ENCODE results near the gene RCCD1.

The RCCD1 gene

GRCh38 chr15:90931828-90932659 is 22.6 kb upstream of the RCCD1 start, which contains the start of gene HDDC3 (continued):
- TF ChIP-seq ZNF121 (tag by site-specific recombination; IDR thresholded peaks at IDR 0.05) (peak; percentile 54; the same call in 1 of the 2 replicates), ZSCAN5A (tag by site-specific recombination; IDR thresholded peaks at IDR 0.05) (peak; percentile 61; the same call in 1 of the 2 replicates), ZNF280C (tag by site-specific recombination; IDR thresholded peaks at IDR 0.05) (no peak), ZFP37 (tag by site-specific recombination; IDR thresholded peaks at IDR 0.05) (peak; percentile 87), ZNF16 (tag by site-specific recombination; IDR thresholded peaks at IDR 0.05; ENCODE audit: low read depth) (no peak), ZNF510 (tag by site-specific recombination; IDR thresholded peaks at IDR 0.05; ENCODE audit: insufficient replicate concordance) (no peak), REPIN1 (tag by site-specific recombination; IDR thresholded peaks at IDR 0.05; ENCODE audit: low read depth) (0 out of 2 replicates have a peak, but pooled peaks have one; percentile 66), ZNF175 (tag by site-specific recombination; IDR thresholded peaks at IDR 0.05) (no peak), ZBTB10 (tag by site-specific recombination; IDR thresholded peaks at IDR 0.05) (peak; percentile 74), ZNF133 (tag by site-specific recombination; IDR thresholded peaks at IDR 0.05) (no peak), ZNF169 (tag by site-specific recombination; IDR thresholded peaks at IDR 0.05) (no peak), TSHZ1 (tag by site-specific recombination; IDR thresholded peaks at IDR 0.05; ENCODE audit: borderline replicate concordance) (no peak; the same call in 1 of the 2 replicates), IKZF3 (tag by site-specific recombination; IDR thresholded peaks at IDR 0.05) (no peak), ZBTB20 (tag by site-specific recombination; IDR thresholded peaks at IDR 0.05) (peak; percentile 89), ZNF18 (tag by site-specific recombination; IDR thresholded peaks at IDR 0.05) (peak; percentile 45), ZNF24 (tag by site-specific recombination; IDR thresholded peaks at IDR 0.05) (peak; percentile 77; the same call in 1 of the 2 replicates), GLIS2 (tag by site-specific recombination; IDR thresholded peaks at IDR 0.05) (peak; percentile 95), ZNF623 (tag by site-specific recombination; IDR thresholded peaks at IDR 0.05) (no peak), ZNF10 (tag by site-specific recombination; IDR thresholded peaks at IDR 0.05) (peak; percentile 76), ZNF768 (tag by site-specific recombination; IDR thresholded peaks at IDR 0.05) (no peak), ZNF600 (tag by site-specific recombination; IDR thresholded peaks at IDR 0.05) (peak; percentile 100), ZNF776 (tag by site-specific recombination; IDR thresholded peaks at IDR 0.05; ENCODE audit: borderline replicate concordance) (no peak), ZNF302 (tag by site-specific recombination; IDR thresholded peaks at IDR 0.05; ENCODE audit: low read depth) (no peak), YY2 (tag by site-specific recombination; IDR thresholded peaks at IDR 0.05) (no peak; the same call in 1 of the 2 replicates), ZBTB7A (tag by site-specific recombination; IDR thresholded peaks at IDR 0.05; ENCODE audit: low read depth) (no peak)
- TF ChIP-seq, protein P1, sequence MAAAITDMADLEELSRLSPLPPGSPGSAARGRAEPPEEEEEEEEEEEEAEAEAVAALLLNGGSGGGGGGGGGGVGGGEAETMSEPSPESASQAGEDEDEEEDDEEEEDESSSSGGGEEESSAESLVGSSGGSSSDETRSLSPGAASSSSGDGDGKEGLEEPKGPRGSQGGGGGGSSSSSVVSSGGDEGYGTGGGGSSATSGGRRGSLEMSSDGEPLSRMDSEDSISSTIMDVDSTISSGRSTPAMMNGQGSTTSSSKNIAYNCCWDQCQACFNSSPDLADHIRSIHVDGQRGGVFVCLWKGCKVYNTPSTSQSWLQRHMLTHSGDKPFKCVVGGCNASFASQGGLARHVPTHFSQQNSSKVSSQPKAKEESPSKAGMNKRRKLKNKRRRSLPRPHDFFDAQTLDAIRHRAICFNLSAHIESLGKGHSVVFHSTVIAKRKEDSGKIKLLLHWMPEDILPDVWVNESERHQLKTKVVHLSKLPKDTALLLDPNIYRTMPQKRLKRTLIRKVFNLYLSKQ (tag by site-specific recombination; IDR thresholded peaks at IDR 0.05; ENCODE audit: borderline replicate concordance), result no peak

All from HEK293 (cell line).